Fibroblast of gingiva (primary cell): ENCODE results near the gene KHSRP.

Experiments used
- DNase-seq: peaks from one replicate; pipeline ENCODE4 v3.0.0-alpha.2; 2011; ENCODE audit warnings: low read depth

The KHSRP gene

DNA sequence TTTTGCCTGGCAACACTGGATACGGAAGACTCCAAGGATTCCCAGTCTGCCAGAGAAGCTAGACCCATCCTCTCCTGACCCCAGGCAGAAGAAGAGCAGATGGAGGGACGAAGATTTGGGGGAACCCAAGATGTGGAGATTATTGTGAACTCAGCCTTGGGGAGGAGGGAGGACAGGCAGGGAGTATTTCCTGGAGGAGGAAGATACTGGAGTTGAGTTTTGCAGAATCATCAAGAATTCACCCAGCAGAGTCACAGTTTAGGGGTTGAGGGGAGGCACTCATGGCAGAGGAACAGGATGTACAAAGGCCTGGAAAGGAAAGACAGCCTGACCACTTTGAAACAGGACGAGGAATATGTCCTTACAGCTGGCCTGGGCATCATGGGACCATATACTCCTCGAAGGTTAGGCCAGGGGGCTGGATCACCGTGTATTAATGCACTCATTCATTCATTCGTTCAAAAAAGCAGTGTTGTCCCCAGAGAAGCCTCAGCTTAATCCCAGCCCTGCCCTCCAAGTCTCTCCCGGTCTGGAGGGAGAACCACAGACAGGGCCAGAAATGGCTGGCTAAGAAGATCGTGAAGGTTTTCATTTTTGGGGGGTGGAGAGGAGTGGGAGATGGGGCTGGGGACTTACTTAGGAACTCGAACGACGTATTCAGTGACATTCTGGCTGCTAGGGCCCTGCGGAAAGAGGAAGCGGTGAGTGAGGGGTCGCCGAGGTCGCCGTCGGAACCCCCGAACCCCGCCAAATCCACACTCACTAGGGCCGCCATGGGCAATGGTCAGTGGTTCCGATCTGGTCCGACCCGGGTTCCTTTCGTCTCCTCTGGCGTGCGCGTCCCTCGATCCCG lies 32.2 kb downstream of the KHSRP start:
- no peak for DNase-seq

DNA sequence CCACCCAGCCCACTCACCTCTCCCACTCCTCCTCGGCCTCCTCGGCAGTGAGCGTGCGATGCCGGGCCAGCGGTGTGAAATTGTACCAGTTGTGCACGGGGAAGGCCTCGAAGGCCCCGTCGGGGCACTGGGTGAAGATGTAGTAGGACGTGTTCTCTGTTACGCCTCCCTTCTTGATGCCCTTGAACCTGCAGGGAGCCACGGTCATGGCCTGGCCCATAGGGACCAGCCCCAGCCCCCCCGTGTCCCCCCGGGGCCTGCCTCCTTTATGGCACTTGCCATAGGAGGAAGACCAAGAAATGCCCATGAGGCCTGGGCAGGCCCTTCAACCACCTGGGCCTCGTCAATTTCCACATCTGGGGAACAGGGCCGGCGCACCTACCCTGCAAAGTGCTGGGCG lies 37.2 kb downstream of the KHSRP start:
- no peak for DNase-seq

DNA sequence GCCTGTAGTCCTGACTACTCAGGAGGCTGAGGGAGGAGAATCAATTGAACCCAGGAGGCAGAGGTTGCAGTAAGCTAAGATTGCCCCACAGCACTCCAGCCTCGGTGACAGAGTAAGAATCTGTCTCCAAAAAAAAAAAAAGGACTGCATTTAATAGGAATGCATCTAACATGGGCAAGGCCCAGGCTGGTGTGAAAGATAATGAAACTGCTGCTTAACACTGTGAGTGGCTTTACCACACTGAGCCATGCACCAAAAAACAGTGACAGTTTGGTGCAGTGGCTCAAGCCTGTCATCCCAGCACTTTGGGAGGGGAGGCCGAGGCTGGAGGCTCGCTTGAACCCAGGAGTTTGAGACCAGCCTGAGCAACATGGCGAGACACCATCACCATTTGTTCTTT lies 40.2 kb downstream of the KHSRP start:
- no peak for DNase-seq

DNA sequence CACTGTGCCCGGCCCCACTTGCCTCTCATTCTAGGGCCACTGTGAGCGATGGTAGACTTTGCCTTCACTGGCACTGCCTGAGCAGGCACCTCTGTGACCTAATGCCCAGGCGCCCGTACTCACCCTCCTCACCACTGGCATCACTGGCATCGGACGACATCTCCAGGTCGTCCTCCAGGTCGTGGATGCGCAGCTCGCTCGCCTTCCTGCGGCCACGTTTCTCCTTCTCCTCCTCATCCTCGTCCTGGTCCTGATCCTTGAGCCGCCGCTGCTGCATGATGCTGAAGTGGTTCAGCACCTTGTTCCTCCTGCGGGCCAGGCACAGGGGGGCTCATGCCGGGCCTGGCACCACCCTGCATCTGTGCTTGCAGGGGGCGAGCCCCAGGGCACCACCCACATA lies 41.4 kb downstream of the KHSRP start:
- no peak for DNase-seq

DNA sequence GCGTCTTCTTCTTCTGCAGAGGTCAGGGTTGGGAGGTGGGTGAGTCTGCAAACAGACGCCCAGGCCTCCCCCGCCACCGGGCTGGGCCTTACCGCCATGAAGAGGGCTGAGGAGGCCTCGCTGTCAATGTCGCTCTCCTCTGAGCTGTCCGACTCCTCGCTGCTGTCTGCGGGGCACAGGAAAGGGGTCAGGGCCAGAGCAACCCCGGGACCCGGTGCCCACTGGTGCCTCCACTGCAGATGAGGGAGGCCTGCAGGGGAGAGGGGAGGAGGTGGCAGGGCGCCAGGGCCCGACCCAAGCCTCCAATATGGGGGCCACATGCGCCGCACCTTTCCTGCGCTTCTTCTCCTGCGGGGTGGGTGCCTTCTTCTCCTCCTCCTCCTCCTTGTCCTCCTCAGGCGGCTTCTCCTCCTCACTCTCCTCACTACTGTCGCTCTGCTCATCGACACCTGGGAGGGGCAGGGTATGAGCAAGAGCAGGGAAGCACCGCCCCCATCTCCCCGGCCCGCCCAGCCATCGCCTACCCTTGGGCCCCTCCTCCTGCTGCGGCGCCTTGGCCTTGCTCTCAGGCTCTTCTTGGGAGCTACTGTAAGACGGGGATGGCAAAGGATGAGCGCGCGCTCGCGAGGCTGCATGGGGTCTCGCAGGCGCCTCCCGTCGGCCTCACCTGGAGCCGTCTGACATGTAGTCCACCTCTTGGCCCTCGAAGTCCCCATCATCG lies 43.4 kb downstream of the KHSRP start:
- DNase-seq = no peak

DNA sequence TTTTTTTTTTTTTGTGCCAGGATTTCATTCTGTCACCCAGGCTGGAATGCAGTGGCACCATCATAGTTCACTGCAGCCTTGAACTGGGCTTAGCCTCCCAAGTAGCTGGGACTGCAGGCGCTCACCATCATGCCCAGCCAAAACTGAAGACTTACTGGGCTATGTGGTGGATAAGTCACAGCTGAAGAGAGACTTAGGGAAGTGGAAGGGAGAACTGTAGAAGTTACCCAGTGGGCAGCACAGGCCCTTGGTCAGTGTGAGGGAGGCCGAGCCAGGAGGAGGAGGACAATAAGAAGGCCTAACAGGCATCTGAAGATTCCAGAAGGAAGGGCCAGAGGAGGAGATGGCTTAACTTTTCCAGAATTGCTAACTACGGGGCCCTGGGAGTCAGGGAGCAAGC lies 44.9 kb downstream of the KHSRP start:
- no peak for DNase-seq

DNA sequence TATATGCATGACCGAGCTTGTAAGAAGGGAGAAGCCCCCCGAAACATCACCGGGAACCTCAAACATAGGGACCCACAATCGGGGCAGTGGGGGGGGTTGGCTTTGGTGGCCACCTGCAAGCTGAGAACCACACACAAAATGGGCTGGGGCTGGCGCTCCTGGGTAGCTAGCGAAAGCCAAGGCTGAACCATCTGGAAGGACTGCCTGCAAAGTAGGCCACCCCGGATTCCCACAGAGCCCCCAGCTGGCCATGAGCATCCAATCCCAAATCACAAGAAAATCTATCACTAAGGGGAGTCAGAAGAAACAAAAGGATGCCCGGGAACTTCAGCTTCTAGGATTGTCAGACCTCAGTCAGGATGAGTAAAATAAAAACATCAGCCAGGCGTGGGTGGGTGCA lies 46.1 kb downstream of the KHSRP start:
- DNase-seq = no peak

DNA sequence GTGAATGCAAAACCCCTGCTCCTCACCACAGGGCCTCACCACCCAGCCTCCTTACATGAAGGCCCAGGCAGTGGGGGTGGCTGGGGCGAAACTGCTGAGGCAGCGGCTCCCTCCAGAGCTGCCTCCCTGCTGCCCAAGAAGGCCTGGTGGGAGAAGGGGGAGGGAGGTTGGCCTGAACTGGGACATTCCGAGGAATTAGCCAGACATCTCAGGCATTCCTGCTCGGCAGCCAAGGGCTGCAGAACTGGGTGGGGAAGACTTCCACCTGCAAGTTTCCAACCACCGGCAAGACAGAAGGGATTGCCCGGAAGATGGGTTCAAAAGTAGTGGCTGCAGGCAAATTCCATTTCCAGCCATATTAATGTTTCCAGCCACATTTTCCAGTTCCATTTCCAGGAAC lies 46.6 kb downstream of the KHSRP start:
- peak; percentile 45 for DNase-seq

DNA sequence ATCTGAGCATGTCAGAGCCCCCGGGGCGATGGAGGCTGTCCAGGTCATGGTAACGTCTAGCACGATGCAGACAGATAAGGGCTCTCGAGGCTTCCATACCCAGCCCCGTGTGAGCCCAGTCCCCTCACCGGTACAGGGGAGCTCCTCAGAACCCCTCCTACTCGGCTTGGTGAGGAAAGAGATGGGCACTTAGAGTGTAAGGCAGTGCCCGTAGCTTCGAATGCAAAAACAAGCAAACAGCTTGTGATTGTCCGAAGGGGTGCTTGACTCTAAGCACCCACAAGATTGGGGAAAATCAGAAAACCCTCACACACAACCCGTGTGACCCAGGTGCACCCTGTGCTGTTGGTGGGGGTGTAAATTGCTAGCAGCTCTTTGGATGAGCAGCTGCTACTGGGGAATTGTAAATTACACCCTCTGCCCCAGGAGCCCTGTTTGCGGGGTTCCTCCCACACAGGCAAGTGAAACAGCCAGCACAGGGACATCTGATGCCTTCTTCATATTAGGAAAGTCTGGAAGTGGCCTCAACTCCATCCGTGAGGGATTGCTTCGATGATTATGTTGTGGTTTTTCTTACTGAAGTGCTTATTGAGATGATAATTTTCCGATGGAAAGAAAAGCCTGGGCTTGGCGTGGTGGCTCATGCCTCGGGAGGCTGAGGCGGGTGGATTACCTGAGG lies 48.0 kb downstream of the KHSRP start:
- peak; percentile 36 for DNase-seq

DNA sequence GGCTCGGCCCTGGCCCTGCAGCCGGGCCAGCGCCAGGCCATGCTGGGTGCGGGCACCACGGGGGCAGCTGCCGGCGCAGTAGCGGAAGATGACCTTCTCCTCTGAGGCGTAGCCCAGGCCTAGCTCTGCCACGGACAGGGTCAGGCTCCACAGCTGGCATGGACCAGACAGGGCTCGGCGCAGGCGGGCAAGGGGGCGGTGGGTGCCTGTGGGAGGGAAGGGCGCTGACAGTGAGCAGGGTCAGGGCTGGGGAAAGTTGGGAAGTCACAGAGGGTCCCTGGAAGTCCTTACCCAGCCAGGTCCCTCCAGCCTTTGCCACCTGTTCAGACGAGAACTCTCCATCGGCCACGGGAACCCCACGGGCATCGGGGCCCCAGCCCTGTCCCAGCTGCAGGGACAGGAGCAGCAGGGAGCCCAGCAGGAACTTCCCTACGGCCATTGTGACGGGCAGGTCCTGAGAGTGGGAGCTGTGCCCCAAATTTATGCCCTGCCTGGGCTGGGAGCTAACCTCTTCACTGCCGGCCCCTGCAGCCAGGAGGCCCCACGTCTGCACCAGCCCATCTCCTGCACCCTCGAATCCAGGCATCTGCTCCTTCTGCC lies 49.1 kb downstream of the KHSRP start, which contains the start of gene PSPN:
Gene PSPN, minus strand, starts transcription at position 523 of the 600 bp plus-strand sequence. Its CDS starts 84 bp downstream, at position 439.
- DNase-seq = no peak

DNA sequence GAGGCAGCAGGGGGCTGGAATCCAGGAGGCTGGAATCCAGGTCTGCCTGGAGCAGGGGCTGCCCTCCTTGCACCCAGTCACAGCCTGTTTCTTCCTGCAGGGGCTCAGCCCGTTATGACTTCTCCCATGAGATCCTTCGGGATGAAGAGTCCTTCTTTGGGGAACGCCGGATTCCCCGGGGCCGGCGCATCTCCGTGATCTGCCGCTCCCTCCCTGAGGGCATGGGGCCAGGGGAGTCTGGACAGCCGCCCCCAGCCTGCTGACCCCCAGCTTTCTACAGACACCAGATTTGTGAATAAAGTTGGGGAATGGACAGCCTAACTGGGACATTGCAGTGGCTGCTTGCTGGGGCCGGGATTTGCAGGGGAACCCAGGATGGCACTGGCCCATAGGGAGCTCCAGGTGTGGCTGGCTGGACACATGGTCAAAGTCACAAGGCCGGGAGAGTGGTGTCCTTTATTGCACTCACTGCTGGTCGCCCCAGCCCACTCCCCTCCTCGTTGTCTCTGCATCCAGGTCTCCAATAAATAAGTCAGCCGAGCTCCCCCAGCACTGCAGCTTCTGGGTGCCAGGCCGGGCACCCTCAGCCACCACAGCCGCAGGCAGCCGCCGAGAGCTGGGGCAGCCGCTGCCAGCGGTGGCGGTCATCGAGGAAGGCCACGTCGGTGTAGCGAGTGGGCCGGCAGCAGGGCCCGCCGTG lies 49.8 kb downstream of the KHSRP start:
- no peak for DNase-seq

DNA sequence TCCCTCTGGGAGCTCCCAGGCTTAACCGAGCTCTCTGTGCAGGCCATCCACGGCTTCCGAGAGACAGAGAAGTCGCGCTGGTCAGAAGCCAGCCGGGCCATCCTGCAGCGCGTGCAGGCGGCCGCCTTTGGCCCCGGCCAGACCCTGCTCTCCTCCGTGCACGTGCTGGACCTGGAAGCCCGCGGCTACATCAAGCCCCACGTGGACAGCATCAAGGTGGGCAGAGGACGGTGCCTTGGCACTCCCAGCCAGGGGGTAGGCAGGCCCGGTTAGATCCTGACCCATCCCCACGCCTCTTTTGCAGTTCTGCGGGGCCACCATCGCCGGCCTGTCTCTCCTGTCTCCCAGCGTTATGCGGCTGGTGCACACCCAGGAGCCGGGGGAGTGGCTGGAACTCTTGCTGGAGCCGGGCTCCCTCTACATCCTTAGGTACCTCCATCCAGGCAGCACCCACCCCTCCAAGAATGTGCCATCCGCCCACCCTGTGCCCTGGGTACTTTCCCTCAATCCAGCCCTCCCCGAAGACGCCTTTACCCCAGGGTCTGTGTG lies 50.4 kb downstream of the KHSRP start:
- no peak for DNase-seq

DNA sequence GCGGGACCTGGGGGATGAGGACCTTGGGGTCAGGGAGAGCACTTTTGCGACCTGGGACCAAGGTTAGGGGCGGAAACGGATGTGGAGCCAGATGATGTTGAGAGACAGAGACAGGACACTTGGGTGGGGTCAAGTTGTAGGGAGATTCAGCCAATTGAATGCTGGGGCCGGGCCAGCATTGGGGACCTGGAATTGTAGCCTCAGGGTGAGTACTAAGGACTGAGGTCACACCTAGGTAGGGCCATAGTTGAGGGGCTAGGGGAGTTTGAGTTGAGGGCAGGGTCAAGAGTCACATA lies 50.9 kb downstream of the KHSRP start:
- DNase-seq = no peak

DNA sequence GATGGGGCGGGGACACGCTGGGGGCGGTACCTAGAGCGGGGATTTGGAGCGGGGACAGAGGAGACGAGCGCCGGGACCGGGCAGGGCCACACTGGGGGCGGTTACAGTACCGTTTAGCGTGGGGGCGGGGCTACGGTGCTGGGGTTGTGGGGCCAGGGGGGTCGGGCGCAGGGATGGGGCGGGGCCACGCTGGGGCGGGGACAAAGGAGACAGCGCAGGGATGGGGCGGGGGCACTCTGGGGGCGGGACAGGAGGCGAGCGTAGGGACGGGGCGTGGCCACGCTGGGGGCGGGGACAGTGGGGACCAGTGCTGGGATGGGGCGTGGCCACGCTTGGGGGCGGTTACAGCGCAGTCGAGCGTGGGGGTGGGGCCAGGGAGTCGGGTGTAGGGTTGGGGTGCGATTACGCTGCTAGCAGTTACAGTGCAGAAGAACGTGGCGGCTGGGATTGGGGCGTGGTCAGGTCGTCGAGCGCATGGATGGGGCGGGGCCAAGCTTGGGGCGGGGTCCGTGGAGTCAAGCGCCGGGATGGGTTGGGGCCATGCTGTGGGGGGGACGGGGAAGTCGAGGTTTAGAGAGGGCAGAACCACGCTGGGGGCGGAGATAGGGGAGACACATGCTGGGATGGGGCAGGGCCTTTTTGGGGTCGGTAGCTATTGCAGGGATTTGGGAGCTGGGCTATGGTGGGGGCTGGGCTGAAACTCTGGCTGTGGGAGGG lies 51.4 kb downstream of the KHSRP start:
- DNase-seq = peak; percentile 98

DNA sequence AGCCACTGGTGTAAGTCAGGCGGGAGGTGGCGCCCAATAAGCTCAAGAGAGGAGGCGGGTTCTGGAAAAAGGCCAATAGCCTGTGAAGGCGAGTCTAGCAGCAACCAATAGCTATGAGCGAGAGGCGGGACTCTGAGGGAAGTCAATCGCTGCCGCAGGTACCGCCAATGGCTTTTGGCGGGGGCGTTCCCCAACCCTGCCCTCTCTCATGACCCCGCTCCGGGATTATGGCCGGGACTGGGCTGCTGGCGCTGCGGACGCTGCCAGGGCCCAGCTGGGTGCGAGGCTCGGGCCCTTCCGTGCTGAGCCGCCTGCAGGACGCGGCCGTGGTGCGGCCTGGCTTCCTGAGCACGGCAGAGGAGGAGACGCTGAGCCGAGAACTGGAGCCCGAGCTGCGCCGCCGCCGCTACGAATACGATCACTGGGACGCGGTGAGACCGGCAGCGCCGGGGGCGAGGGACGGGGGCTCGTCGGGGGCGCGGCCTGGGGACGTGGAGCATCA lies 52.0 kb downstream of the KHSRP start, which contains the start of gene ALKBH7:
Gene ALKBH7, plus strand, starts transcription at position 201 of the 502 bp plus-strand sequence. Its CDS starts 27 bp downstream, at position 228.
- peak; percentile 100 for DNase-seq

DNA sequence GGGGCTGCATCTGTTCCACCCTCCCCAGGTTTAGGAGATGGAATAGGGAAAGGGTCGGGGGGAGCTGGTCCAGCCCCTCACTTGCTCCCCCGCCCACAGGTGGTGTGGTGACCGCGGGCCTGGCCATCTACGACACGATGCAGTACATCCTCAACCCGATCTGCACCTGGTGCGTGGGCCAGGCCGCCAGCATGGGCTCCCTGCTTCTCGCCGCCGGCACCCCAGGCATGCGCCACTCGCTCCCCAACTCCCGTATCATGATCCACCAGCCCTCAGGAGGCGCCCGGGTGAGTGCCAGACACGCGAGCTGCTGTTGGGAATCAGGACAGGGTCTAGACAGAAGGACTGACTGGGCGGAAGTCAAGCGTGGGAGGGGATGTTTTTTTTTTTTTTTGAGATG lies 60.3 kb downstream of the KHSRP start:
- no peak for DNase-seq
